ENCODE measurements around the gene HSF4. TPM values are rescaled to one million over a fixed set of nuclear protein-coding genes. Genes with fewer than 3 reads are reported as not detected.

The HSF4 gene
- total and polyA plus RNA-seq, 5 experiments from 2014 or later = 9.7 to 14.8 TPM; not detected in 3

GRCh38 chr16:67142342-67142741 is 22.2 kb upstream of the HSF4 start:
- DNase-seq (no peak), ATAC-seq (no peak)
- H3K9me3 Mint-ChIP-seq = no peaks in the 10 kb centered on the region
- no peak overlapping the region for H3K27ac Mint-ChIP-seq
- POLR2A ChIA-PET = no interaction called here
- H3K36me3 Mint-ChIP-seq = peaks cover 3 to 94% (median 76%) of the 10 kb centered on the region in 3 donors
- H3K4me1 Mint-ChIP-seq = no peaks in the 10 kb centered on the region
- no peak overlapping the region for H3K4me3 Mint-ChIP-seq
- peaks cover 0 to 3% (median 0%) of the 10 kb centered on the region in 5 donors for H3K27me3 Mint-ChIP-seq

- H3K4me3 Mint-ChIP-seq = no peak overlapping the region
- no peak for ATAC-seq
- H3K27ac Mint-ChIP-seq = peak overlapping the region in 2 of 10 donors; percentile 16 to 65
Observed at GRCh38 chr16:67144943-67145342, 19.6 kb upstream of the HSF4 start.

GRCh38 chr16:67145746-67146145 is 18.8 kb upstream of the HSF4 start:
- DNase-seq = no peak
- Mint-ChIP-seq H3K36me3 (peaks cover 3 to 77% (median 65%) of the 10 kb centered on the region in 3 donors), H3K4me3 (no peak overlapping the region), H3K4me1 (peaks cover 0 to 2% (median 0%) of the 10 kb centered on the region in 4 donors), H3K27ac (peak overlapping the region in 1 of 10 donors; percentile 52), H3K27me3 (peaks cover 0 to 19% (median 9%) of the 10 kb centered on the region in 5 donors), H3K9me3 (no peaks in the 10 kb centered on the region)
- ATAC-seq = no peak
- POLR2A ChIA-PET = no interaction called here

More at GRCh38 chr16:67144943-67145342, 19.6 kb upstream of the HSF4 start:
- Mint-ChIP-seq H3K27me3 (peaks cover 0 to 19% (median 9%) of the 10 kb centered on the region in 5 donors), H3K4me1 (peaks cover 0 to 2% (median 0%) of the 10 kb centered on the region in 4 donors), H3K9me3 (no peaks in the 10 kb centered on the region), H3K36me3 (peaks cover 3 to 85% (median 73%) of the 10 kb centered on the region in 3 donors)
- POLR2A ChIA-PET = no interaction called here
- no peak for DNase-seq

- Mint-ChIP-seq H3K4me1 (peaks cover 3 to 5% (median 5%) of the 10 kb centered on the region in 4 donors), H3K36me3 (peaks cover 3 to 67% (median 57%) of the 10 kb centered on the region in 3 donors), H3K27ac (no peak overlapping the region), H3K4me3 (no peak overlapping the region), H3K27me3 (peaks cover 0 to 26% (median 9%) of the 10 kb centered on the region in 5 donors), H3K9me3 (no peaks in the 10 kb centered on the region)
- ATAC-seq = no peak
- POLR2A ChIA-PET = no interaction called here
- no peak for DNase-seq
Observed at GRCh38 chr16:67146523-67147357, 17.8 kb upstream of the HSF4 start.

- Mint-ChIP-seq H3K27me3 (peaks cover 0 to 26% (median 9%) of the 10 kb centered on the region in 5 donors), H3K4me3 (no peak overlapping the region)
- ATAC-seq = no peak
Observed at GRCh38 chr16:67147437-67148140, 17.0 kb upstream of the HSF4 start.

GRCh38 chr16:67148221-67148620 is 16.3 kb upstream of the HSF4 start:
- H3K4me3 Mint-ChIP-seq = peak overlapping the region in 2 of 10 donors; percentile 48
- H3K27ac Mint-ChIP-seq = no peak overlapping the region

More at GRCh38 chr16:67147437-67148140, 17.0 kb upstream of the HSF4 start:
- Mint-ChIP-seq H3K4me1 (peaks cover 3 to 6% (median 5%) of the 10 kb centered on the region in 4 donors), H3K36me3 (peaks cover 3 to 60% (median 51%) of the 10 kb centered on the region in 3 donors), H3K27ac (peak overlapping the region in 2 of 10 donors; percentile 7 to 20), H3K9me3 (no peaks in the 10 kb centered on the region)
- POLR2A ChIA-PET = no interaction called here
- DNase-seq = no peak

GRCh38 chr16:67148656-67149275 is 15.8 kb upstream of the HSF4 start:
- H3K4me3 Mint-ChIP-seq = peak overlapping the region in 7 of 10 donors; percentile 24 to 52 (median 48)
- peaks cover 0 to 23% (median 13%) of the 10 kb centered on the region in 5 donors for H3K27me3 Mint-ChIP-seq
- POLR2A ChIA-PET = interaction anchor here (1.6 kb wide), 1 partner anchor 38 kb away, joined by 5 read pairs; the partner anchor contains the start of gene PHAF1
- peak overlapping the region in 3 of 10 donors; percentile 8 to 53 (median 27) for H3K27ac Mint-ChIP-seq
- H3K36me3 Mint-ChIP-seq = peaks cover 0 to 49% (median 43%) of the 10 kb centered on the region in 3 donors
- ATAC-seq (no peak), DNase-seq (no peak)
- peaks cover 5 to 15% (median 8%) of the 10 kb centered on the region in 4 donors for H3K4me1 Mint-ChIP-seq
- H3K9me3 Mint-ChIP-seq = no peaks in the 10 kb centered on the region

More at GRCh38 chr16:67148221-67148620, 16.3 kb upstream of the HSF4 start:
- no peak for ATAC-seq
- Mint-ChIP-seq H3K27me3 (peaks cover 0 to 26% (median 13%) of the 10 kb centered on the region in 5 donors), H3K36me3 (peaks cover 3 to 54% (median 47%) of the 10 kb centered on the region in 3 donors), H3K9me3 (no peaks in the 10 kb centered on the region), H3K4me1 (peaks cover 5 to 12% (median 7%) of the 10 kb centered on the region in 4 donors)
- POLR2A ChIA-PET = no interaction called here
- no peak for DNase-seq

- Mint-ChIP-seq H3K36me3 (peaks cover 0 to 43% (median 38%) of the 10 kb centered on the region in 3 donors), H3K27ac (peak overlapping the region in 3 of 10 donors; percentile 15 to 27 (median 25)), H3K27me3 (peaks cover 0 to 23% (median 13%) of the 10 kb centered on the region in 5 donors), H3K4me3 (peak overlapping the region in 5 of 10 donors; percentile 24 to 52 (median 50)), H3K9me3 (no peaks in the 10 kb centered on the region), H3K4me1 (peaks cover 5 to 17% (median 10%) of the 10 kb centered on the region in 4 donors)
- POLR2A ChIA-PET = interaction anchor here (0.6 to 1.6 kb wide), 2 partner anchors 39 to 616 kb away, joined by 5 read pairs; partner anchors contain the start of gene PHAF1
- no peak for DNase-seq
- ATAC-seq = no peak
Observed at GRCh38 chr16:67149276-67150046, 15.1 kb upstream of the HSF4 start.

GRCh38 chr16:67150047-67150832 is 14.3 kb upstream of the HSF4 start:
- POLR2A ChIA-PET = interaction anchor here (1.1 to 1.9 kb wide), 3 partner anchors 12 to 123 kb away, joined by 3 to 5 read pairs (median 5); partner anchors contain the start of gene PHAF1
- Mint-ChIP-seq H3K27ac (no peak overlapping the region), H3K4me1 (peaks cover 5 to 19% (median 12%) of the 10 kb centered on the region in 4 donors), H3K9me3 (no peaks in the 10 kb centered on the region), H3K4me3 (peak overlapping the region in 5 of 10 donors; percentile 16 to 83 (median 66)), H3K36me3 (peaks cover 0 to 37% (median 30%) of the 10 kb centered on the region in 3 donors), H3K27me3 (peaks cover 0 to 23% (median 13%) of the 10 kb centered on the region in 5 donors)
- no peak for DNase-seq
- peak; percentile 62 to 78 for ATAC-seq

- POLR2A ChIA-PET = interaction anchor here (1.1 to 1.9 kb wide), 3 partner anchors 12 to 124 kb away, joined by 3 to 5 read pairs (median 3); no protein-coding TSS in a partner anchor
- Mint-ChIP-seq H3K27ac (peak within 1 kb of the TSS in 3 of 10 donors; percentile 17 to 55 (median 43)), H3K4me1 (peaks cover 6 to 23% (median 14%) of the 10 kb centered on the region in 4 donors), H3K36me3 (peaks cover 0 to 31% (median 24%) of the 10 kb centered on the region in 3 donors), H3K9me3 (no peaks in the 10 kb centered on the region), H3K27me3 (peaks cover 0 to 23% (median 13%) of the 10 kb centered on the region in 5 donors), H3K4me3 (peak within 1 kb of the TSS; percentile 56 to 86 (median 70))
- no peak for DNase-seq
- ATAC-seq = peak; percentile 13 to 29
Observed at GRCh38 chr16:67150833-67151396, 13.6 kb upstream of the HSF4 start, which contains the start of gene B3GNT9. TSS of gene B3GNT9 (minus strand) at chr16:67150998. CDS start at chr16:67150485, 513 bp downstream.
